Neural crest cell (in vitro differentiated cells): ENCODE data around the gene KRT84. TPM values are rescaled to one million over a fixed set of nuclear protein-coding genes. Genes with fewer than 3 reads are reported as not detected.

ENCODE experiments used
- DNase-seq: peaks from one replicate; pipeline ENCODE4 v3.0.0; 2021; ENCODE audit warnings: low read depth, mixed read lengths, low spot score
- H3K27ac Mint-ChIP-seq: one replicate; pipeline ENCODE4 v1.8.0; 2021; ENCODE audit warnings: mild to moderate bottlenecking, mixed read lengths; ENCODE audit not compliant: unreplicated experiment
- H3K27me3 Mint-ChIP-seq: 2 replicates; pipeline ENCODE4 v1.8.0; 2021; ENCODE audit warnings: low read depth, mild to moderate bottlenecking, mixed read lengths
- H3K36me3 Mint-ChIP-seq: 2 replicates; pipeline ENCODE4 v1.8.0; 2021; ENCODE audit warnings: low read depth, mild to moderate bottlenecking, mixed read lengths
- H3K4me1 Mint-ChIP-seq: 2 replicates; pipeline ENCODE4 v1.8.0; 2021; ENCODE audit warnings: mixed read lengths
- H3K4me3 Mint-ChIP-seq: one replicate; pipeline ENCODE4 v1.8.0; 2021; ENCODE audit warnings: mild to moderate bottlenecking, mixed read lengths
- H3K9me3 Mint-ChIP-seq: 2 replicates; pipeline ENCODE4 v1.8.0; 2021; ENCODE audit warnings: mixed read lengths
- CTCF ChIP-seq: fragments of 200-600 bp; sonication (generic); conservative IDR thresholded peaks from 2 replicates; pipeline ENCODE4 v1.5.0; 2021; ENCODE audit warnings: antibody characterized with exemption, mild to moderate bottlenecking
- total RNA-seq: library from RNA; stranded (reverse); gene quantifications from 2 replicates; pipeline ENCODE4 v1.2.1, GENCODE V29; 2021

The KRT84 gene
- total RNA-seq, 1 donor from 2014 or later: not detected

DNA sequence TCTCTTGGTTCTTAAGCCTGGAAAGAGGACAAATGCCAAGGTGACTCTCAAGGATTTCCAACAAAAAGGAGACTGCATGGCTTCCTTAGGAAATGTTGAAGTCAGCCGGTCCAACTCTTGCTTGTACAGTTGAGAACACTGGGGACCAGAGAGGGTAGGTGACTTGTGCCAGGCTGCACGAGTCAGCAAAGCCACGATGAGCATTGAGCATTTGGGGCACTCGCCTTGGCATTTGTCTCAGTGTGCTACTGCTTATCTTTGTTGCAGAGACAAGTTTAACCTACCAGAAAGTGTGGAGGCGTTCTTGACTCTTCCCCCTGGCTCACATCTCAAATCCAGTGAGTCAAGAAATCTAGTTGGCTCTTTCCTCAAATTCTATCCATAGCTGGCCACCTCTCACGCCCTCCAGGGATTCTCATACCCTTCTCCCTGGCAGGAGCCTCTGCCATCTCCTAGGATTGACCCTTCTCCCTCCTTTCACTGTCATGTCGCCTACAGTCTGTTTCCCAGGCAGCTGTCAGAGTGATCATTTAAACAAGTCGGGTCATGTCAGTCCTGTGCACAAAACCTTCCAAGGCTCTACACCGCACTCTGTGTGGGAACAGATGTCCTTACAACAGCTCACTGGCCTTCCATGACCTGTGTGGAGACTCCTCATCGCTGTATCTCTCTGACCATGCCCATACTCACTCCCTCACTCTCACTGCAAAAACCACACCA lies 47.1 kb downstream of the KRT84 start:
- H3K27ac Mint-ChIP-seq: no peak overlapping the region
- no peak for TF ChIP-seq CTCF
- no peak overlapping the region for H3K4me3 Mint-ChIP-seq
- H3K4me1 Mint-ChIP-seq: no peaks in the 10 kb centered on the region
- H3K9me3 Mint-ChIP-seq: no peaks in the 10 kb centered on the region
- H3K36me3 Mint-ChIP-seq: no peaks in the 10 kb centered on the region
- DNase-seq: no peak
- no peaks in the 10 kb centered on the region for H3K27me3 Mint-ChIP-seq

DNA sequence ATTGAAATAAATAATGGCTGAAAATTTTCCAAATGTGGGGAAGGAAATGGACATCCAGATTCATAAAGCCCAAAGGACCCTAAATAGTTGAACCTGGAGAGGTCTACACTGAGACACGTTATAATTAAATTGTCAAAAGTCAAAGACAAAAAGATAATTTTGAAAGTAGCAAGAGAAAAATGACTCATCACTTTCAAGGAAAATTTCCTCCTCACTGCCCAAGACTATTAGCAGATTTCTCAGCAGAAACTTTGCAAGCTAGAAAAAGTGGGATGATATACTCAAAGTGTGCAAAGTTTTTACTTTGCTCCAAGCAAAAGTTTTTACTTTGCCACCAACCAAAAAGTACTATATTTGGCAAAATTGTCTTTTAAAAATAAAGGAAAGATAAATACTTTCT lies 48.4 kb downstream of the KRT84 start:
- H3K36me3 Mint-ChIP-seq: no peaks in the 10 kb centered on the region
- TF ChIP-seq CTCF: no peak
- H3K4me1 Mint-ChIP-seq: no peaks in the 10 kb centered on the region
- no peak overlapping the region for H3K4me3 Mint-ChIP-seq
- no peak for DNase-seq
- H3K27me3 Mint-ChIP-seq: peaks cover 2% of the 10 kb centered on the region
- no peaks in the 10 kb centered on the region for H3K9me3 Mint-ChIP-seq
- no peak overlapping the region for H3K27ac Mint-ChIP-seq

DNA sequence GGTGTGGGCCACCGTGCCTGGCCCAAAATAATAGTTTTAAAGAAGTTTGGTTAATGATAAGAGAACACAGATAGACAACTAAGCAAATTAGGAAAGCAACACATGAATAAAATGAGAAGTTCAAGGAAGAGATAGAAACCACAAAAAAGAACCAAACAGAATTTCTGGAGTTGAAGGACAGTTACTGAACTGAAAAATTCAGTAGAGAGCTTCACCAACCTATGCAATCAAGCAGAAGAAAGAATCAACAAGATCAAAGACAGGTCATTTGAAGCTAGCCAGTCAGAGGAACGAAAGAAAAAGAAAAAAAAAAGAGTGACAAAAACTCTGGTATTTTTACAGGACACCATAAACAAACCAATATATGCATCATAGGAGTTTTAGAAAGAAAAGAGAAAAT lies 48.8 kb downstream of the KRT84 start:
- no peaks in the 10 kb centered on the region for H3K9me3 Mint-ChIP-seq
- H3K27me3 Mint-ChIP-seq: peaks cover 2% of the 10 kb centered on the region
- no peak overlapping the region for H3K27ac Mint-ChIP-seq
- TF ChIP-seq CTCF: no peak
- no peak for DNase-seq
- H3K36me3 Mint-ChIP-seq: no peaks in the 10 kb centered on the region
- no peak overlapping the region for H3K4me3 Mint-ChIP-seq
- H3K4me1 Mint-ChIP-seq: no peaks in the 10 kb centered on the region

DNA sequence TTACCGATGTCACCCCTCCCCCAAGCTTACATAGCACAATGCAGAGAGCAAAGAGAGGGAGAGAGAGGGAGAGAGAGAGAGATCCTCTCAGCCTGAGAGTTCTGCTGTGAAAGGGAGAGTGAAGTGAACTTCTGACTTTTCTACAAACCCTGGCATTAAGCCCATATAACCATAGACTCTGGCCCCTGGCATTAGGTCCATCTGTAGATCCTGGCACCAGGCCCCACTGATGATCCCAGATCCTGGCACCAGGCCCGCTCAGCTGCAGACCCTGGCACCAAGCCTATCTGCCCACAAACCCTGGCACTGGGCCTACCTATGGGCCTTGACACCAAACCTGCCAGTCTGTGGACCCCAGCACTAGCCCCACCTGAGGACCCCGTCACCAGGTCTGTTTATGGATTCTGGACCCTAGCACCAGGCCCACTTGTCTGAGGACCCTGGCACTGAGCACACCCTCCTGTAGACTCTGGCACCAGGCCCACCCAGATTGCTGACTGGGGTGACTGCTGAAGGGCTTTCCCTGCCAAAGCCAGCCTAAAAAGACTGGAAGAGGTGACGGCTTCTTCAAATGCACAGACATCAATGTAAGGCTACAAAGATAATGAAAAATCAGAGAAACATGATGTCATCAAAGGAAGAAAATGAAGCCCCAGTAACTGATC lies 49.7 kb downstream of the KRT84 start:
- no peaks in the 10 kb centered on the region for H3K9me3 Mint-ChIP-seq
- H3K27ac Mint-ChIP-seq: no peak overlapping the region
- no peak for TF ChIP-seq CTCF
- H3K27me3 Mint-ChIP-seq: peaks cover 2% of the 10 kb centered on the region
- DNase-seq: no peak
- H3K4me3 Mint-ChIP-seq: no peak overlapping the region
- no peaks in the 10 kb centered on the region for H3K36me3 Mint-ChIP-seq
- H3K4me1 Mint-ChIP-seq: no peaks in the 10 kb centered on the region

DNA sequence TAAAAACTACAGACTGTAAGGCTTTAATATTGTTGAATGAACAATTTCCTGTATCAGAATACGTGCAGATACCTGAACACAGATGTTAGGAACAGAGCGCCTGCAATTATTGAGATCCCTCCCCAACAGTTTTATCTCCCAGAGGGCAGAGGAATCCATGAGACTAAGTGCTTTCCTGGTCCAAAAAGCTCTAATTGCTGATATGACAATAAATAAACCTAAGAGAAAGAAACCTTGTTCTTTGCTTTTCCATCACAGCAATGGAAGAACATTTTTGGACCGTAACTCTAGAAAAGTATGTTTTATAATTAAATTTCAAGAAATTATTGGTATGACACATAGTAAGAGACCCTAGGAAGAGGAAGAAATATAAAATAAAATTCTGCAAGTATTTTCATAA lies 51.3 kb downstream of the KRT84 start:
- TF ChIP-seq CTCF: no peak
- Mint-ChIP-seq H3K4me3 (no peak overlapping the region), H3K27ac (no peak overlapping the region), H3K36me3 (no peaks in the 10 kb centered on the region), H3K4me1 (no peaks in the 10 kb centered on the region), H3K27me3 (peaks cover 11% of the 10 kb centered on the region), H3K9me3 (no peaks in the 10 kb centered on the region)
- DNase-seq: no peak
